Measurements from ENCODE around the gene MS4A4A.
A peak's percentile ranks its signal among the peaks of the same experiment; 100 is the strongest.
"Not testable (repeated sequence)": the region's sequence is repeated elsewhere in the genome, so short reads cannot be mapped to it uniquely, and the experiment has no call there.

The MS4A4A gene

DNA sequence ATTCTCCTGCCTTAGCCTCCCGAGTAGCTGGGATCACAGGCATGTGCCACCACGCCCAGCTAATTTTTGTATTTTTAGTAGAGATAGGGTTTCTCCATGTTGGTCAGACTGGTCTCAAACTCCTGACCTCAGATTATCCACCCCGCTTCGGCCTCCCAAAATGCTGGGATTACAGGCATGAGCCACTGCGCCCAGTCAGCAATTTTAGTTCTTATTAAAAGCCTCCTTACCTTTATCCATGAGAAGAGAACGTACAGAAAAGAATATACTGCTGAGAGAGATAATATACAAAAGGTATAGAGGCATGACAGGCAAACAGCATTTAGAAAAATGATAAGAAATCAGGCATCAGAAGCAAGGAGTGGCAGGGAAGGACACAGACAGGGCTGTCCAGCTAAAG, 21.4 kb downstream of the MS4A4A start:
- not testable (repeated sequence) for DNase-seq (ENCODE audit: low read depth in 1 of 2, low spot score in 1 of 2)

GRCh38 chr11:60303661-60304060, 23.2 kb downstream of the MS4A4A start:
- no peak for DNase-seq (ENCODE audit: low read depth in 1 of 2, low spot score in 1 of 2)

DNA sequence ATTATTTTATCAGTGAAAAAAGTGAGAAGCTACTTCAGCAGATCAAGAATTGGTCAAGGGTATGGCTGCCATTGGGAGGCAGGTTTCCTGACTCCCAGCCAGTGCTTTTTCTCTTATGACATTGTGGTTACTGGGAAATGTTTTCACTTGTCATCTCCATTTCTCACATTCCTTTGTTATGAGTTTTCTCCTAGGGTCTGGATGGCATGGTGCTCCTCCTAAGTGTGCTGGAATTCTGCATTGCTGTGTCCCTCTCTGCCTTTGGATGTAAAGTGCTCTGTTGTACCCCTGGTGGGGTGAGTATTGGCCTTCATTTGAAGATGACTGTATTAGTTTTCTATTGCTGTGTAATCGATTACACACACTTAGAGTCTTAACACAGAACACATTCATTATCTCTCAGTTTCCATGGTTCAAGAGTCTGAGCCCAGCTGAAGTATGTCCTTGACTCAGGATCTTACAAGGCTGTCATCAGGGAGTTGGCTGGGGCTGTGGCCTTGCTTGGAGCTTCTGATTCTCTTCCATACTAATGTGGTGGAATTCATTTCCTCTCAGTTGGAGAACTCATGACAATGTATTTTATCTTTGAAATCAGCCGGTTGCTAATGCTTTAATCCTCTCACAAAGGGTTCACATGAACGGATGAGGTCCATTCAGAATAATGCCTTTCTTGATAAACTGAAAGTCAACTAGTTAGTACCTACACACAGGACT, 25.6 kb downstream of the MS4A4A start:
- no peak for DNase-seq (ENCODE audit: low read depth in 1 of 2, low spot score in 1 of 2)

- DNase-seq (ENCODE audit: low read depth in 1 of 2, low spot score in 1 of 2): no peak
Observed at GRCh38 chr11:60307507-60308195, 27.2 kb downstream of the MS4A4A start.

DNA sequence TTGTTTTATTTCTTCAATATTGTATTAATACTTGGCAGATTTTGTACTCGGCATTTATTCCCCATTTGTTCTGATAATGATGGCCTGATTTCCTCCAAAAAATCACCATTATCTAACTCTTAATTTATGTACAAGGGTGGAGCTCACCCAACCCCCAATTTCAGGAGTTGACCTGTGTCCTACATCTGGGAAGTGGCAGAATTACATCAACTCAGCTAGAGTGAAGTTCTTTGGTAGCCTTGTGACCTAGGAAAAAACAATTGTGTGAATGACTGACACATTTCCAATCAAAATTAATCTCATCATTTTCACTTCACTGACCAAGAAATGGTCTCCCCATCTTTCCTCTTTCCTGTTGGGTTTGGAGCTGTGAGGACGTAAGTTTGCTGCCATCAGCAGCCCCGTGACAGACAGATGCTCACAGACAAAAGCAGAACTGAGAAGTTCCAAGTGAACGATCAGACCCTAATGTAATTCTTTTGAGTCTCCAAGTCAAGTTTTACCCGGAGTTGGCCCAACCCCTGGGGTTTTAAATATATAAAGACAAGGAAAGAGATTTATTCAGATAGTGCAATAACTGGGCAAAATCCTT, 30.0 kb downstream of the MS4A4A start:
- DNase-seq (ENCODE audit: low read depth in 1 of 2, low spot score in 1 of 2): no peak

DNA sequence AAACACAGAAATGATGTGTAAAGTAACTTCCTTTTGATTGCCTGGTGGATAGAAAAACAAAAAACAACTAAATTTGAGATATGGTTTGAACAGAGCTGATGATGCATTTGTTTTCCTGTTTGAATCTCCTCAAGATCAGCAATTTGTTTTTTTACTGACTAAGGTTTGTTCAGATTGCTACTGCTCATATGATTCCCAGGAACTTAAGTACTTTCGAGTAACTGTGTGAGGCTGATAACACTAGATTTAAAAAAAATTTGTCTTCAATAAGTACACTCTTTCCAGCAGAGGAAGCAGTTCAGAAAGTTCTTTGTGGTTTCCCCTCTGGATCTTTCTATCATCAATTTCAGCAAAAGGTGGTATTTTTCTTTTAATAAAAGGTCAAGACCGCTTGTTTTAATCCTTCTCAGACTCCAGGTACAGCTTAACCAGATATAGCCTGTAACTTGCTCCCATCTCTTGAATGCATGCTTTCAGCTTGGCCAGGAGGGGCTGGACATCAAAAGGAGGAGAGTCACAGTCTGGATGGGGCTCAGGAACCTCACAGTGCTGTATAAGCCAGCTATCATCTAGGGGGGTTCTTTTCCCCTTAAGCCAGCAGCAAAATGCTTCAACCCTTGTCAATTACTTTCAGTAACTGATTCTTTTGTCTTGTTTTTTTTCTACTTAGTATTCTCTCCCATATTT, 34.3 kb downstream of the MS4A4A start:
- DNase-seq (ENCODE audit: low read depth in 1 of 2, low spot score in 1 of 2): no peak

- no peak for DNase-seq (ENCODE audit: low read depth in 1 of 2, low spot score in 1 of 2)
Observed at GRCh38 chr11:60315871-60316270, 35.4 kb downstream of the MS4A4A start.

GRCh38 chr11:60316317-60316716, 35.9 kb downstream of the MS4A4A start:
- DNase-seq (ENCODE audit: low read depth in 1 of 2, low spot score in 1 of 2): no peak

- no peak for DNase-seq (ENCODE audit: low read depth in 1 of 2, low spot score in 1 of 2)
Observed at GRCh38 chr11:60318726-60319125, 38.3 kb downstream of the MS4A4A start.

- no peak for DNase-seq (ENCODE audit: low read depth in 1 of 2, low spot score in 1 of 2)
Observed at GRCh38 chr11:60321051-60321450, 40.6 kb downstream of the MS4A4A start.

DNA sequence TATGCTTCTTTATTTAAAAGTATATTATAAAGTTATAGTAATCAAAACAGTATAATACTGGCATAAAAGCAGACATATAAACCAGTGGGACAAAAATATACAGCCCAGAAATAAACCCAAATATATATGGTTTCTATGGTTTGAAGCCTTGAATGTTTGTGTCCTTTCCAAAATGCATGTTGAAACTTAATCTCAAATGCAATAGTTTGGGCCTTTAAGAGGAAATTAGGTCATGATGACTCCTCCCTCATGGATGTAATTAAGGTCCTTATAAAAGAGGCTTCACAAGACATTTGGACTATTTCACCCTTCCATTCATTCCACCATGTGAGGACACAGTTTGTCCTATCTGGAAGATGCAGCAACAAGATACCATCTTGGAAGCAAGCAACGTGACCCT, 46.5 kb downstream of the MS4A4A start, which contains the start of gene MS4A6E:
TSS of gene MS4A6E (plus strand) at position 301 of the 400 bp plus-strand sequence. CDS start 7,641 bp downstream, outside the sequence.
- no peak for DNase-seq (ENCODE audit: low read depth in 1 of 2, low spot score in 1 of 2)

DNA sequence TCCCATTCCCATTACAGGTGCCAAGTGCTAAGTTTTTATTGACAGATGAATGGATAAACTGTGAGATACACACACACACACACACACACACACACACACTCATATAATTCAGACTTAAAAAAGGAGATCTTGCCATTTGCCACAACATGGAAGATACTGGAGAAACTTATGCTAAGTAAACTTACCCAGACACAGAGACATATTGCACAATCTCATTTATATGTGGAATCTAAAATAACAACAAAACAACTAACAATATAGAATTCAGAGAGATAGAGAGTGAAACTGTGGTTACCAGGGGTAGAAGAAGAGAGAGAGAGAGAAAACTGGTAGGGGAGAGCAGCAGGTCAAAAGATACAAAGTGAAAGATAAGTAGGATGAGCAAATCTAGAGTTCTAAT, 48.0 kb downstream of the MS4A4A start:
- no peak for DNase-seq (ENCODE audit: low read depth in 1 of 2, low spot score in 1 of 2)

DNA sequence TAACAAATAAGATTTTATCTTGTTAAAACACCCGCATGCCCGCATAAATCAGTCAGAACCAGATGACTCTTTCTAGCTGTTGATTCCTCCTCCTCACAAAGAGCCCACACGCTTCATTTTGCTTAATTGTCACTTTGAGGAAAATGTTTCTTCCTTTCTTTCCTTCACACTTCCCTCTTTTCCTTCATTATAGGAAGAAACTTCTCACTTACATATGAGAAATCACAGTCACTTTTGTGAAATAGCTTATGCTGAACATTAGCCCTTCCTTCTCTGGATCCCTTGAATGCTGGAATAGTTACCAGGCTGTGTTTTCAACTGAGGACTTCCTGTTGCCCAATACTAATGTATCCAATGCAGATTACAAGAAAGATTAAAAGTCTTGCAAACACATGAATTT, 52.4 kb downstream of the MS4A4A start:
- no peak for DNase-seq (ENCODE audit: low read depth in 1 of 2, low spot score in 1 of 2)

DNA sequence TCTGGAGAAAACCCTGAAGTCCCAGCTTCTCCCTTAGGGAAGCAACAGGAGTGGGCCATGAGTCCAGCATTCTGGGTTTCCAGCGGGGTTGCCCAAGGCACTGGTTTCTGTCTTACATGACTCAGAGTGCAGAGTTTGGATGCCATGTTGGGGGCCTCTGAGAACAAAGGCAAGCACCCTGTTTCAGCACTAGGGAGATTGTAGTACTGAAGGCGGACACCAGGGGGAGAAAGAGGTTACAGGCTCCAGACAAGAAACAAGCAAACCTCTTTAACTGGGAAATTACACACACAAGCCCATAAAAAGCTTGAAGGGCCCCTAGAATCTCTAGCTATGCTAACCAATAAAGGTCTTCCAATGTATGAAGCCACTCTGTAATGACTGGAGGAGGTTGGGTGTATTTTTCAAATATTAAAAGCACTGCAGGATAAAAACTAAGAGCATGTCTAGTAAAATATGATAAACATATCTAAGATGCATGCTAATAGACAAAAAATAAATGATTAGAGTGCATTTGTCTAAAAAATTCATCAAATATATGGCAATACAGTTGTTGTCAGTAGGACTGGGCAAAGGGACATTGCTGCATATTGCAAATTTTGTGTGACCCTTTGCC, 53.6 kb downstream of the MS4A4A start:
- peak; percentile 16 to 27 for DNase-seq (ENCODE audit: low read depth in 1 of 2, low spot score in 1 of 2)

DNA sequence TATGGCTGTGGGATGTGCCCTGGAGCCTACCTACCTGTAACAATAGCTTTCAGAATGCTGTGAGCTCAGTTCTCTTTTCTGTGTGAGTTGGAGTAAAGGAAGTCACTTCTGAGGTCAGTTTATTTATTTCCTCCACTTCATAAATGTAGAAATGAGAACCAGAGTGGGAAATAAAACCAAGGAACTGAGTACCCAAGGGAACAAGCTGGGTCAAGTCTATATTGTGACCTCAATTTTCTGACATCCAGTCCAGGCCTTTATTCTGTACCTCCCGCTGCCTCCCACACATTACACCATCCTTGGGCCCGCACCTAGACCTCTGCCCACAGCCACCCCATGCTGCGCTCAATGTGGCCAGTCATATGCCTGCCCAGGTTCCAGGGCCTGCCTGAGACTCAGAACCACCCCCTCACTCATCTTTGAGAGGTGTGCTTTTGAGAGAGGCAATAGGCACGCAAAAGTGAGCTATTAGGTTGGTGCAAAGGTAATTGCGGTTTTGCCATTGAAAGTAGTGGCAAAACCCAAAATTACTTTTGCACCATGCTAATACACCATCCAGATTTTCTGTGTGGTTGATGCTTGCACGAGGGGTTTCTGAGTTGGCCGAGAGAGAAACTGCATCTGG, 56.4 kb downstream of the MS4A4A start:
- DNase-seq (ENCODE audit: low read depth in 1 of 2, low spot score in 1 of 2): no peak

DNA sequence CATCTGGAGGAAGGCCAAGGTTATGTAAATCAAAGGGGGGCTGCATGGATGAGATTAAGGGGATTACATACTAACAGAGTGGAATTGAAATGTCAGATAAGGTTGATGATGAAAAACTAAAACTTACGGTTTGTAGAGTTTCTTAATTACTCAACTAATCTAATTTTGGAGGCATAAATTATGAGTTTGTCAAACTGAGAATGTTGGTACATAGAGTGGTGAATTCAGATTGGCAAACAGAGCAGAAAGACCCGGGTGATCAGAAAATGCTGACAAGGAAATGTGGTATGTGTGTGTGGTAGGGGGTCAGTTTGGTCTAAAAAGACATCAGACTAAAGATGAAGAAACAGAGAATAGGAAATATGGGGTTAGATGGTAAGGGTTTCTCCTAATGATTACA, 57.6 kb downstream of the MS4A4A start:
- DNase-seq (ENCODE audit: low read depth in 1 of 2, low spot score in 1 of 2): no peak

- no peak for DNase-seq (ENCODE audit: low read depth in 1 of 2, low spot score in 1 of 2)
Observed at GRCh38 chr11:60339356-60339755, 58.9 kb downstream of the MS4A4A start.

- no peak for DNase-seq (ENCODE audit: low read depth in 1 of 2, low spot score in 1 of 2)
Observed at GRCh38 chr11:60343094-60343704, 62.7 kb downstream of the MS4A4A start.

DNA sequence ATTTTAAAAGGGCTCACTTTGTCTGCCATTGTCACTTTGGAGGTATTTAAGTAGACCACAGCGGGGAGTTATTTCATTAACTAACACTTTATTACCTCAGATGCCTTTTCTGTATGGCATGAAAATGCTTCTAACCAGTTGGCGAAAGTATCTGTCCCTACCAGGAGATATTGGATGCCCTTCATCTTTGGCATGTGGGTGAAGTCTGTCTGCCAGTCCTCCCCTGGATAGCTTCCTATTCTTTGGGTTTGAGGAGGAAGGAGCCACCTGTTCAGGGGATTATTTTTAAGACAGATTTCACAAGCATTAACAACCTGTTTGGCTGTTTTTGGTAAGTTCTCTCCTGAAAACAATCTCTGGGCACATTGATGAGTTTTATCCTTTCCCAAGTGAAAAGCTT, 63.7 kb downstream of the MS4A4A start:
- DNase-seq (ENCODE audit: low read depth in 1 of 2, low spot score in 1 of 2): no peak

DNA sequence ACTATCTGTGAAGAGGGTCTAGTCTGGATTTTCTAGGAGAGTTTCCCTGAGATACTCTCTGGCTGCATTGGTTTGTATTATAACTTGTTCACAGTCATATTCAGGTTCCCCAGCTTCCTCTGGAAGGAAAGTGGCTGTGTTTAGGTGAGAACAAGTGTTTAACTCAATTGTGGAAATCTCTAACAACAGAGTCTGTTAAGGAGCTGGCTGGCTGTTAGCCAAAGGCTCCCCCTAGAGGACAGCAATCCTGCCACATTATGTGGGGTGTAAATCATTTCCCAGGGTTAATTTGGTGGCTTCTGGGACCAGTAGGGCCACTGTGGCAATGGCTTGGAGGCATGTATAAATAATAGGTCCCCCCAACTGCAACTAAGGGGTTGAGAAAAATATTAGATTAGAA, 65.0 kb downstream of the MS4A4A start:
- DNase-seq (ENCODE audit: low read depth in 1 of 2, low spot score in 1 of 2): no peak
